ENCODE results near the gene SLC25A36. TPM values are rescaled to one million over a fixed set of nuclear protein-coding genes. Genes with fewer than 3 reads are reported as not detected.

Gene SLC25A36
- total RNA-seq, 1 experiment from 2014 or later, result 78.4 TPM

- TF ChIP-seq ZNF281 (CRISPR knock-in tag; IDR thresholded peaks at IDR 0.05) (no peak), GRHL2 (CRISPR knock-in tag; IDR thresholded peaks at IDR 0.05; ENCODE audit: insufficient replicate concordance, severe bottlenecking) (no peak), RELA (CRISPR knock-in tag; IDR thresholded peaks at IDR 0.05; ENCODE audit: borderline replicate concordance) (no peak), CBFB (CRISPR knock-in tag; IDR thresholded peaks at IDR 0.05; ENCODE audit: low read depth) (no peak), ZNF232 (CRISPR knock-in tag; IDR thresholded peaks at IDR 0.05) (no peak), FOXP4 (CRISPR knock-in tag; IDR thresholded peaks at IDR 0.05) (no peak), OVOL2 (CRISPR knock-in tag; IDR thresholded peaks at IDR 0.05; ENCODE audit: borderline replicate concordance) (no peak), SMAD3 (CRISPR knock-in tag; IDR thresholded peaks at IDR 0.05; ENCODE audit: borderline replicate concordance) (no peak), IRF1 (CRISPR knock-in tag; IDR thresholded peaks at IDR 0.05) (no peak)
These were observed 21.6 kb upstream of the SLC25A36 start (continued) for GRCh38 chr3:140920029-140920428.

GRCh38 chr3:140922634-140923033 is 19.0 kb upstream of the SLC25A36 start:
- no peak overlapping the region for H3K27ac Mint-ChIP-seq
- ATAC-seq (peak; percentile 92), DNase-seq (ENCODE audit: low spot score) (no peak)
- peaks cover 8% of the 10 kb centered on the region for H3K9me3 Mint-ChIP-seq
- H3K4me1 Mint-ChIP-seq, result no peaks in the 10 kb centered on the region
- TF ChIP-seq NR3C1 (CRISPR knock-in tag; conservative IDR thresholded peaks at IDR 0.05; ENCODE audit: low read depth) (no peak), CREM (CRISPR knock-in tag; IDR thresholded peaks at IDR 0.05) (no peak), CDX4 (CRISPR knock-in tag; IDR thresholded peaks at IDR 0.05; ENCODE audit: borderline replicate concordance) (no peak), GTF2I (CRISPR knock-in tag; conservative IDR thresholded peaks at IDR 0.05) (no peak)
- peaks cover 17% of the 10 kb centered on the region for H3K27me3 Mint-ChIP-seq (ENCODE audit: low read depth)
- no peaks in the 10 kb centered on the region for H3K36me3 Mint-ChIP-seq
- POLR2A ChIA-PET, result no interaction called here
- no peak overlapping the region for H3K4me3 Mint-ChIP-seq
- CTCF ChIA-PET, result interaction anchor here (0.5 to 1.6 kb wide), 19 partner anchors 9 to 333 kb away, joined by 3 to 10 read pairs (median 4); partner anchors contain the start of genes PXYLP1 and SLC25A36

GRCh38 chr3:140924097-140924873 is 17.4 kb upstream of the SLC25A36 start:
- Mint-ChIP-seq H3K4me3 (no peak overlapping the region), H3K4me1 (no peaks in the 10 kb centered on the region), H3K27me3 (ENCODE audit: low read depth) (peaks cover 8% of the 10 kb centered on the region), H3K9me3 (peaks cover 8% of the 10 kb centered on the region), H3K27ac (no peak overlapping the region), H3K36me3 (no peaks in the 10 kb centered on the region)
- ATAC-seq (no peak), DNase-seq (ENCODE audit: low spot score) (no peak)
- ChIA-PET POLR2A (no interaction called here), CTCF (no interaction called here)
- TF ChIP-seq ARID4B (CRISPR knock-in tag; IDR thresholded peaks at IDR 0.05; ENCODE audit: borderline replicate concordance), result no peak
- TF ChIP-seq AR (CRISPR knock-in tag; IDR thresholded peaks at IDR 0.05), result no peak
- TF ChIP-seq ZNF416 (CRISPR knock-in tag; IDR thresholded peaks at IDR 0.05), result no peak
